A549 (cell line): ENCODE measurements around the gene BPIFB3.

Source experiments
- KDM1A ChIP-seq: fragments of 200-600 bp; sonication (generic); IDR thresholded peaks from 2 replicates; pipeline ENCODE4 v1.6.1; 2016; ENCODE audit warnings: low read depth, mild to moderate bottlenecking
- TF ChIP-seq, protein P1 (sequence below): fragments of >200 bp; sonication (Bioruptor Twin); formaldehyde crosslinking; IDR thresholded peaks from 3 replicates; pipeline ENCODE4 v1.5.1; 2016
- TF ChIP-seq, protein P2 (sequence below): IDR thresholded peaks from 2 replicates; pipeline ENCODE4 v1.6.1; 2012

DNA sequence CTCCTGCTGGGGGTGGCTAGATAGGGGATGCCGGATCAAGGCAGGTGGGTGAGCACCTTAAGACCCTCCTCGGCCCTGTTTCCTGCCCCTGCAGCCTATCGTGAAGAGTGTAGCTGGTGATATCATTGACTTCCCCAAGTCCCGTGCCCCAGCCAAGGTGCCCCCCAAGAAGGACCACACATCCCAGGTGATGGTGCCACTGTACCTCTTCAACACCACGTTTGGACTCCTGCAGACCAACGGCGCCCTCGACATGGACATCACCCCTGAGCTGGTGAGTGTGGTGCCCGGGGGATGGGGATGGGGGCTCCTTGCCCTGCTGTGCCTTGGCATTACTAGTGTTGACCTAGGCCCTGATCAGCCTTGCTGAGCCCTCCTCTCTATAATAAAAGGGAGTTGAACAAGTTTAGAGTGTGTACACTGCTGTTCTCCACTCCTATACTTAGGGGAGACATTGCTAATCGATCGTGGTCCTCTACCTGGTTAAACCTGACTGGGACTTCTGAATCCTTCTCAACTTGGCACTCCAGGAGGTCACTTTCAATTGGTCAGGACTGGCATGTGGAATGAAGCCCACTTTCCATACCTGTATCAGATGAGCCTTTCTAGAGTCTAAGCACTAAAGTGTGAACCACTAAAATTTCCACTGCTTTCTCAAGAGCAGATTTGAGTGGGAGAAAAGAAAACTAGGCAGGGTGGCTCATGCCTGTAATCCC, 11.0 kb downstream of the BPIFB3 start:
- no peak for TF ChIP-seq KDM1A
- TF ChIP-seq, protein P1, sequence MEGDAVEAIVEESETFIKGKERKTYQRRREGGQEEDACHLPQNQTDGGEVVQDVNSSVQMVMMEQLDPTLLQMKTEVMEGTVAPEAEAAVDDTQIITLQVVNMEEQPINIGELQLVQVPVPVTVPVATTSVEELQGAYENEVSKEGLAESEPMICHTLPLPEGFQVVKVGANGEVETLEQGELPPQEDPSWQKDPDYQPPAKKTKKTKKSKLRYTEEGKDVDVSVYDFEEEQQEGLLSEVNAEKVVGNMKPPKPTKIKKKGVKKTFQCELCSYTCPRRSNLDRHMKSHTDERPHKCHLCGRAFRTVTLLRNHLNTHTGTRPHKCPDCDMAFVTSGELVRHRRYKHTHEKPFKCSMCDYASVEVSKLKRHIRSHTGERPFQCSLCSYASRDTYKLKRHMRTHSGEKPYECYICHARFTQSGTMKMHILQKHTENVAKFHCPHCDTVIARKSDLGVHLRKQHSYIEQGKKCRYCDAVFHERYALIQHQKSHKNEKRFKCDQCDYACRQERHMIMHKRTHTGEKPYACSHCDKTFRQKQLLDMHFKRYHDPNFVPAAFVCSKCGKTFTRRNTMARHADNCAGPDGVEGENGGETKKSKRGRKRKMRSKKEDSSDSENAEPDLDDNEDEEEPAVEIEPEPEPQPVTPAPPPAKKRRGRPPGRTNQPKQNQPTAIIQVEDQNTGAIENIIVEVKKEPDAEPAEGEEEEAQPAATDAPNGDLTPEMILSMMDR: no peak
- TF ChIP-seq, protein P2, sequence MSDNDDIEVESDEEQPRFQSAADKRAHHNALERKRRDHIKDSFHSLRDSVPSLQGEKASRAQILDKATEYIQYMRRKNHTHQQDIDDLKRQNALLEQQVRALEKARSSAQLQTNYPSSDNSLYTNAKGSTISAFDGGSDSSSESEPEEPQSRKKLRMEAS: no peak
